NOMO-1 treated with dmso at 0.1 percent for 144 hours (cell line): ENCODE data around the gene ELOVL6.
"Not testable (repeated sequence)": the region's sequence is repeated elsewhere in the genome, so short reads cannot be mapped to it uniquely, and the experiment has no call there.

Experiments
- DNase-seq: peaks from one replicate; lab custom pipeline; 2025; ENCODE audit not compliant: unreplicated experiment; lab: John Stamatoyannopoulos, UW

The ELOVL6 gene

GRCh38 chr4:110198435-110199416 lies at the start of gene ELOVL6:
Gene ELOVL6 (minus strand): TSS chr4:110198615. CDS start chr4:110198335, 280 bp downstream.
- DNase-seq: peak; percentile 62

- DNase-seq: no peak
Observed at GRCh38 chr4:110248100-110248499, 49.7 kb upstream of the ELOVL6 start.

- DNase-seq: no peak
Observed at GRCh38 chr4:110247591-110247990, 49.2 kb upstream of the ELOVL6 start.

GRCh38 chr4:110245577-110245976 lies 47.2 kb upstream of the ELOVL6 start:
- DNase-seq: no peak

GRCh38 chr4:110236324-110236723 lies 37.9 kb upstream of the ELOVL6 start:
- DNase-seq: no peak

- not testable (repeated sequence) for DNase-seq
Observed at GRCh38 chr4:110233581-110233980, 35.2 kb upstream of the ELOVL6 start.

GRCh38 chr4:110231869-110232268 lies 33.5 kb upstream of the ELOVL6 start:
- no peak for DNase-seq

GRCh38 chr4:110229266-110229665 lies 30.9 kb upstream of the ELOVL6 start:
- DNase-seq: no peak

GRCh38 chr4:110224812-110225211 lies 26.4 kb upstream of the ELOVL6 start:
- DNase-seq: no peak

- DNase-seq: no peak
Observed at GRCh38 chr4:110224142-110224541, 25.7 kb upstream of the ELOVL6 start.

GRCh38 chr4:110218935-110219334 lies 20.5 kb upstream of the ELOVL6 start:
- not testable (repeated sequence) for DNase-seq

GRCh38 chr4:110217181-110217580 lies 18.8 kb upstream of the ELOVL6 start:
- not testable (repeated sequence) for DNase-seq

- DNase-seq: no peak
Observed at GRCh38 chr4:110216129-110216528, 17.7 kb upstream of the ELOVL6 start.

GRCh38 chr4:110211770-110212061 lies 13.3 kb upstream of the ELOVL6 start:
- DNase-seq: no peak

- no peak for DNase-seq
Observed at GRCh38 chr4:110211007-110211769, 12.8 kb upstream of the ELOVL6 start.

GRCh38 chr4:110208419-110208818 lies 10.0 kb upstream of the ELOVL6 start:
- no peak for DNase-seq

- no peak for DNase-seq
Observed at GRCh38 chr4:110207233-110207632, 8.8 kb upstream of the ELOVL6 start.

GRCh38 chr4:110202024-110202423 lies 3.6 kb upstream of the ELOVL6 start:
- no peak for DNase-seq

GRCh38 chr4:110201502-110201901 lies 3.1 kb upstream of the ELOVL6 start:
- no peak for DNase-seq

- no peak for DNase-seq
Observed at GRCh38 chr4:110200689-110201088, 2.3 kb upstream of the ELOVL6 start.

- no peak for DNase-seq
Observed at GRCh38 chr4:110198049-110198434, 373 bp downstream of the ELOVL6 start.

GRCh38 chr4:110197529-110198042 lies 829 bp downstream of the ELOVL6 start:
- peak; percentile 55 for DNase-seq
